Activated CD4-positive, alpha-beta T cell treated with anti-CD3 and anti-CD28 coated beads, Interleukin-10, Interleukin-2, amounts not matched to agents 100 ng/mL and 50 ng/mL, durations not matched to agents 16 hours and 8 hours (primary cell): ENCODE results near the gene SIRPA.

Source experiments
- DNase-seq: peaks from one replicate; pipeline ENCODE4 v3.0.0-alpha.2; 2020

Gene SIRPA

DNA sequence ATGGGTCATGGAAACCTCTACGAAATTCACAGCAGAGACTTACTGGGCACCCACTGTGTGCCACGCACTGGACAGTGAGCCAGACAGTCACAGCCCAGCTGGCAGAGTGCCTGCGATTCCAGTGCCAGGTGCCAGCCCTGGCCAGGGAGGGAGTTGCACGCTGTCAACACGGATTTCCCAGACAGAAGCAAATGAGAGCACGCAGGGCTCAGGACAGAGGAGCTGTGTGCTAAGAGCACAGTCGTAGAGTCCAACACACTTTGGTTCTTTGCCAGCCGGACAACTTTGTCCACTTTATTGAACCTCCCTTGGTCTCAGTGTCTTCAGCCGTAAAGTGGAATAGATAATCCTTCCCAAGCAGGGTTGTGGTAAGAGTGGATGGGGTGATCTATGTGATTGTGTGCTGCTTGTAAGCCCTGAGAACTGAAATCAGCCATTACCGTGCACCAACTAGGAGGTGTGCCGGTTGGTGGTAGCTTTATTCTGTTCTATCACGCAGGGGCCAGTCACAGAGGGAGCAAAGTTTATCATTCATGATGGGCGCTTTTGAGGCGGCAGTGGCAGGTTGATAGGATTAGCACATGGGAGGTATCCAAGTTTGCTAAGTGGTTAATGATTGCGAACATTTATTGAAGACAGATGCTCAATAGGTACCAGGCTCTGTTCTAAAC lies 40.6 kb downstream of the SIRPA start:
- no peak for DNase-seq

DNA sequence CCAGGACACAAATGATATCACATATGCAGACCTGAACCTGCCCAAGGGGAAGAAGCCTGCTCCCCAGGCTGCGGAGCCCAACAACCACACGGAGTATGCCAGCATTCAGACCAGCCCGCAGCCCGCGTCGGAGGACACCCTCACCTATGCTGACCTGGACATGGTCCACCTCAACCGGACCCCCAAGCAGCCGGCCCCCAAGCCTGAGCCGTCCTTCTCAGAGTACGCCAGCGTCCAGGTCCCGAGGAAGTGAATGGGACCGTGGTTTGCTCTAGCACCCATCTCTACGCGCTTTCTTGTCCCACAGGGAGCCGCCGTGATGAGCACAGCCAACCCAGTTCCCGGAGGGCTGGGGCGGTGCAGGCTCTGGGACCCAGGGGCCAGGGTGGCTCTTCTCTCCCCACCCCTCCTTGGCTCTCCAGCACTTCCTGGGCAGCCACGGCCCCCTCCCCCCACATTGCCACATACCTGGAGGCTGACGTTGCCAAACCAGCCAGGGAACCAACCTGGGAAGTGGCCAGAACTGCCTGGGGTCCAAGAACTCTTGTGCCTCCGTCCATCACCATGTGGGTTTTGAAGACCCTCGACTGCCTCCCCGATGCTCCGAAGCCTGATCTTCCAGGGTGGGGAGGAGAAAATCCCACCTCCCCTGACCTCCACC lies 42.2 kb downstream of the SIRPA start:
- no peak for DNase-seq

DNA sequence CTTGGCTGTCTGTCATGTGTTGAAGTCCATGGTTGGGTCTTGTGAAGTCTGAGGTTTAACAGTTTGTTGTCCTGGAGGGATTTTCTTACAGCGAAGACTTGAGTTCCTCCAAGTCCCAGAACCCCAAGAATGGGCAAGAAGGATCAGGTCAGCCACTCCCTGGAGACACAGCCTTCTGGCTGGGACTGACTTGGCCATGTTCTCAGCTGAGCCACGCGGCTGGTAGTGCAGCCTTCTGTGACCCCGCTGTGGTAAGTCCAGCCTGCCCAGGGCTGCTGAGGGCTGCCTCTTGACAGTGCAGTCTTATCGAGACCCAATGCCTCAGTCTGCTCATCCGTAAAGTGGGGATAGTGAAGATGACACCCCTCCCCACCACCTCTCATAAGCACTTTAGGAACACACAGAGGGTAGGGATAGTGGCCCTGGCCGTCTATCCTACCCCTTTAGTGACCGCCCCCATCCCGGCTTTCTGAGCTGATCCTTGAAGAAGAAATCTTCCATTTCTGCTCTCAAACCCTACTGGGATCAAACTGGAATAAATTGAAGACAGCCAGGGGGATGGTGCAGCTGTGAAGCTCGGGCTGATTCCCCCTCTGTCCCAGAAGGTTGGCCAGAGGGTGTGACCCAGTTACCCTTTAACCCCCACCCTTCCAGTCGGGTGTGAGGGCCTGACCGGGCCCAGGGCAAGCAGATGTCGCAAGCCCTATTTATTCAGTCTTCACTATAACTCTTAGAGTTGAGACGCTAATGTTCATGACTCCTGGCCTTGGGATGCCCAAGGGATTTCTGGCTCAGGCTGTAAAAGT lies 43.5 kb downstream of the SIRPA start:
- no peak for DNase-seq

DNA sequence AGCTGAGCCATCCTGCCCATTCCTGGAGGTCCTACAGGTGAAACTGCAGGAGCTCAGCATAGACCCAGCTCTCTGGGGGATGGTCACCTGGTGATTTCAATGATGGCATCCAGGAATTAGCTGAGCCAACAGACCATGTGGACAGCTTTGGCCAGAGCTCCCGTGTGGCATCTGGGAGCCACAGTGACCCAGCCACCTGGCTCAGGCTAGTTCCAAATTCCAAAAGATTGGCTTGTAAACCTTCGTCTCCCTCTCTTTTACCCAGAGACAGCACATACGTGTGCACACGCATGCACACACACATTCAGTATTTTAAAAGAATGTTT lies 44.0 kb downstream of the SIRPA start:
- no peak for DNase-seq

DNA sequence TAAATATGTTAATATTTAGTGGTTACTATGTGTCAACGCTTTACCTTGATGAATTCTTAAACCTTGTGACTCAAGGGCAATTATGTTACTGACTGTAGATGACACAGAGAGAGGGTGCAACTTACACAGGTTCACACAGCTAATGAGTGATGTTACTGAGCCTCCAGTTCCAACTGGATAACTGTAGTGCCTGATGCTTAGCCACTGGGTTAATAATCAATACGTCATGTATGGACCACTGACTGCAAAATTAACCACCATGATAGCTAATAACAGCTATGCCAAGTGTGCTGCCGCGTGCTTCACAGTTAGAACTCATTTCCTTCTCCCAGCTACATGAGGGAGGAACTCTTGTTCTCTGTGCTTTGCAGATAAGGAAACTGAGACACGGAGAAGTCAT lies 45.4 kb downstream of the SIRPA start:
- DNase-seq: no peak

DNA sequence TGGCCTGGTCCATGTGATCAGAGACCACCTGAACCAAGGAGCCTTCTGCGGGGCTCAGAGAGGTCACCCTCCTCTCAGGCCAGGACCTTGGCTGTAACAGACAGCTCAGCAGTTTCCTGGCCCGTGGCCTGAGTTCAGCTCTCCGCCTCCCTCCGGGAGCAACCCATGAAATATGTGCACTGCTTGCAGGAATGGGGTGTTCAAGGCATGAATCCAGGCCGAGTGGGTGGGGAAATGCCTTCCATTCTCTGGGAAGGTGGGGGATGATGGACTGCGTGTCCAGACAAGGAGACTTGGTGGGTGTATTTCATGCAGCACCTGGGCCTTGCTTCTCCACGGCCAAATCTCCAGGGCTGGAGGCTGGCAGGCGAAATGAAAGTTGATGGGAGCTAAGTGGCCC lies 46.0 kb downstream of the SIRPA start:
- DNase-seq: no peak

DNA sequence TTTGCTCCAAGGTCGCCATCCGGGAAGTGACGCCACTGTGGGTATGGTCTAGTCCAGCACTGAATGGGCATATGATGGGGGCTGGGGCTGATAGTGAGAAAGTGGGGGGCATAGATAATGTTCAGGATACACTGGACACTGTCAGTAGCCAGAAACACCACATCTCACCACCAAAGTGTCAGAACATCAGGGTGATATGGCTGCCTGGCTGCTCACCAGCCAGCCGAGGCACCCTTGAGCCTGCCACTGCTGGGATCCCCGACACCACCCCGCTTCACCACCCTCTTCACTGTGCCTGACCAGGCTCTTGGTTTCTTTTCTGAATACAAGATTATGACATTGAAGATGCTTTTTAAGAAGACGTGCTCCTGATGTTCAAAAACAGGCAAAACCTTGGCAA lies 46.9 kb downstream of the SIRPA start:
- no peak for DNase-seq

DNA sequence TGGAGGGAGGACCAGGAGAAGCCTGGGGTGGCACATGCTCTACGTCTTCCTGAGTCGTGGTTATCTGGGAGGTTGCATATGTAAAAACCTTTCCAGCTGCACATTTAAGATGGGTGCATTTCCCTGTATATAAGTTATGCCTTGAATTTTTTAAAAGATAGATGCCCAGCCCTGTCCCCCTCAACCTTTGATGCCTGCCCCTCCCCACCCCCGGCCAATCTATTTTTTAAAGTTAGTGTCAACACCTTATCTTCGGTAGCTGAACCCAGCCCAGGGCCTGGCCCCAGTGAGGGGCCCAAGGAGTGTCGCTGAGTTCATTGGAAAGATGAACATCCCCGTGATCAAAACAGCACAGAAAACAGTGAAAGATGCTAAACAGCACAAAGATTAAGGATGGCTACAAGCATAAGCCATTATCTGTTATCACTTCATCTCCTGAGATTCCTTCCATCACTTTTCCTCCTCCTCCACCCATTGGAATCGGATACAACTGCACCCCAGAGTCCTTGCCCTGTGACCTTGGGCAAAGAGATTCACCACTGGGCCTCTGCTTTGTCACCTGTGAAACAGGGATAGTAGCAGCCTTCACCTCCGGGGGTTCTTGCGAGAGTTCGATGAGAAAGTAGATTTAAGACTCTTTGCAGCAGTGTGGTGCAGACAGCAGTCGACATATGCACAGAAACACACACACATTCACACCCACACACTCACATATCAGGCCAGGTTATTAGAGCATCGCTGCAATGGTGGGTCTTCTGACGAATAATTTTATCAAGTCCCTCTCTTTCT lies 47.5 kb downstream of the SIRPA start:
- no peak for DNase-seq

DNA sequence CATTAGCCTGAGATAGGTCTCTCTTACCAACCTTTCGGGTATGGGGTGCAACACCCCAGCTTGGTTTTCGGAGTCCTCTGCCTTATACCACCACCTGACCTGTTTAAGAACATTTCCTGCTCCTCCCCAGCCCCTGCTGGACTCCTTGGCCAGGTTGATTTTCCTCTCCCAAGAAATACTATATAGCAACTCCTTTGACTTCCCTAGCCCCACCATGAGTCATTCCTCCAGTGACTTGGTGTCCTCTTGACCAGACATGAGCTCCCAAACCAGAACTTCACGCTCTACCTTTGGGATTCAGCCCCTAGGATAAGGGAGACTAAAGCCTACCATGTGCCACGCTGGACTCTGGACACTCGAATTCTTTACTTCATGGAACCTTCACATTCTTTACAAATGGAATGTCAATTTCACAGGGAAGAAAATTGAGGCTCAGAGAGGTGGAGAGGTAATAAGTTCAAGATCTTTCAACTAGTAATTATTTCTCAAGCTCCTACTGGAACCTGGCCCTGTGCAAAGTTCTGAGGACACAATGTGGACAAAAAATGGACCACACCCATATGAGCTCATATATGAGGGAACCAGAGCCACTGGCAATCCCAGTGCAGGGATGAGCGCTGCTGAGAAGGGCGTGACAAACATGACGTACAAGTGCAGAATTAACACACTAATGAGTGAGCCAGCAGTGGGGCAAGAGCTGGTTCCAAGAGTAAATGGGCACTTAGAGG lies 48.2 kb downstream of the SIRPA start:
- DNase-seq: no peak

DNA sequence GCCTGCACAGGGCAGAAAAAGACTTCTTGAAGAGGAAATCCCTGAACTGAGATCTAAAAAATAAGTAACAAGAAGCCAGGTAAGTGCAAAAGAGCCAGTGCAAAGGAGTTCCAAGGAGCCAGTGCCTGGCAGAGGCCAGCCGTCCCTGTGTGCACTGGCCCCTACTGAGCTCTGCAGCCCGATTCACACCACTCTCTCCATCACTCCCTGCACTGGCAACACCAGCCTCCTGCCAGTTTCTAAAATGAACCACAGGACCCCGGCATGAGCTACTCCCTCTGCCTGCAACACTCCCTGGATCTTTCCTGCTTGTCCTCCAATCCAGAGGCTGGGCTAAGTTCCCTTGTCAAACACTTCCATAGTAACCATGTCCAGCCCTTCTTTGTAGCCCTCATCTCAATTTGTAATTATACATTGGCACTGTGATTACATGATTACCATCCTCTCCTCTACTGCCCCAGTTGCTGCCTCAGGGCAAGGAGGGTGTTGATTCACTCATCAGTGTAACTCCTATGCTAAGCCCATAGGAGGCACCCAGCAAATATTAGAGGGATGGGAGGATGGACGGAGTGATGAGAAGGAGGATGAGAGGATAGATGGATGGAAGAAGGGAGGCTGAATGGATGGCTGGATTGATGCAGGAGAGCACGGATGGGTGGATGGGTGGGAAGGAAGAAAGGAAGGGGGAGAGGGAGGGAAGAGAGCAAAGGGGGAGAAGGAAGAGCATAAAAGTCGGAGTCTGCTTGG lies 49.3 kb downstream of the SIRPA start:
- no peak for DNase-seq

DNA sequence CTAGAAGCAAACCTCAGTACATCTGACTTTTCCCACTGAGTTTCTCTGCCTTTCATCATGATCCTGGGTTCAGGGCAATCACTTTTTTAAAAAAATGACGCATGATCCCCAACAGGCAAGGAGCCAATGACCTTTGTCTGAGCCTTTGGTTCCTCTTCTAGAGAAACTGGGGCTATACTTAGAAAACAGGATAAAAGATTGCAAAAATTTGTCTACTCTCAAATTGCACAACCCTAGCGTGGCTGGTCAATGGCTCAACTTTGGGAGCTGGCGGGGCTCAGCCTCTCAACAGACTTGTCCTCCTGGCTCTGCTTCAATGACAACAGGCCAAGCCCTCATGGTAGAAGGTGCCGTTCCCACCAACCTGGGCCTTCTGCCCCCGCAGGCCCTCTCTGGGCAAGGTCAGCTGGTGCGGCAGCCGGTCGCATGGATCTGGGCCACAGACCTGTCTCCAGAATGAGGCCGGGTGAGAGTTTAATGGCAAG lies 50.0 kb downstream of the SIRPA start:
- no peak for DNase-seq

DNA sequence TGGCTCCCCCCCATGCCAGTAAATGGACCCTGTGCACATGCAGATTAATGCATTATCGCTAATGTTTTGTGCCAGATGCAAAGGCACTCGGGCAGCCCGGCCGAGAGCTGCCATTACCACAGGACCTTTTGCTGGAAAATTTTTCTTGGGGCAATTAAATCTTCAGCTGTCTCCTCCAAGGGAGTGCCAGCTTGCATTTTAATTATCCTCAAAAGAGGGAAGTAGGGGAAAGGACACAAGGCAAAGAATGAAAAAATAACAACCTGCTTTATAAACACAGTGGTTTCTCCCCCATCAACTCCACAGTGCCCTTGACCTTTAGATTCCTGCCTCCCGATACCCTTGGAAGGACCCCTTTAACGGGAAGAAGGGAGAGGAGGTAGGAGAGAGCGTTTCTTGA lies 50.5 kb downstream of the SIRPA start:
- no peak for DNase-seq

DNA sequence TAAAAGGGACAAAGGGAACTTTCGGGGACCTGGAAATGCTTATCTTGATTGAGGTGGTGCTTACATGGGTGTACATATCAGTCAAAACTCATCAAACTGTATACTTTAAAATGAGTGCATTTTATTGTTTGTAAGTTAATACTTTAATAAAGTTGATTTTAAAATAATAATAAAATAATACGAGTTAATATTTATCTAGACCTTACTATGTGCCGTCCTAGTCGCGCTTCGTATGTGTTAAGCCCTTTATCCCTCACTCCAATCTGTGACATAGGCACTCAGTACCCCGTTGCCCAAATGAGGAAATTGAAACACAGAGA lies 51.2 kb downstream of the SIRPA start:
- no peak for DNase-seq

DNA sequence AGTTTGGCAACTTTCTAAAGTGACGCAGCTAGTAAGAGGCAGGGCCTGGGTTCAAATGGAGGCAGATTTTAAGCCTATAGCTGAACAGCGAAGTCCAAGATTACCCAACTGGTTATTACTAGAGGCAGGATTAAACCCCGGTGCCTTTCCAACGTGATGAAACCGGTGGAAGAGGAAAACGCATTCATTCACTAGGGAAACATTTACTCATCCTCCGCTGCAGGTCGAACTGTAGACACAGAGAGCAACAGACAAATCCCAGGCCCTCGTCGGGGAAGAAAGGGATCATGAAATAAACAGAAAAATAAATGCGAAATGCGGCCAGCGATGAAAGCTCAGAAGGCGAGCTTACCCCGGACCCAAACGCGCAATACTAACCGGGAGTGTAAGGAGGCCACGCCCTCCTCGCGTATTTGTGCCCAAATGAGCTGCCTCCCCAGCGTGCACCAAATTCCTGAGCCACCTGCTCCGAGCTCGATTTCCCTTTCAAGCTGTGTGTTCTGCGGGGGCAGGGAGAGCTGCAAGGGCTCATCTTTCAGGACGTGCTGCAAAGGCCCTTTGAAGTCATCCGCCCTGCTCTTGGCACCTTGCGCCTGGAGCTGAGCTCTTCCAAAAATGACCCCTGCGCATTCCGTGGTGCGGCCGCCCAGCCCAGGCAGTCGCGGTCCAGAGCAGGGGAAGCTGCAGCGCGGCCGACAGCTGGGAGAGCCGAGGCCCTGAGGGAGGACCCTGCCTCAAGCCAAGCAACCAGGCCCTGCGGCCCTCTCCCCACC lies 51.7 kb downstream of the SIRPA start:
- no peak for DNase-seq

DNA sequence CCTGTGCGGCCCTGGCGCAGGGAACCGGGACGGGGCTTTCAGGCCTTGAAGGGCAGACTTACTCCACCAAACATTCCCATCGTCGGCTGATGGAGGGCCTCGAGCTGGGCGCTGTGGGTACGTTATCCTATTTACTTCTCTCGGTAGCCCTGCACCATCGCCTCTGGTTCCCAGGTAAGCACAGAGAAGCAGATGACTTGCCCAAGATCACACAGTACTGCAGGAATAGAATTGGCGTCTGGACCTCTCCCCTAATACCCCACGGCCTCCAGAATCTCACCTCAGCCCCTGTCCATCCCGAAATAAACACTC lies 52.3 kb downstream of the SIRPA start:
- DNase-seq: no peak

DNA sequence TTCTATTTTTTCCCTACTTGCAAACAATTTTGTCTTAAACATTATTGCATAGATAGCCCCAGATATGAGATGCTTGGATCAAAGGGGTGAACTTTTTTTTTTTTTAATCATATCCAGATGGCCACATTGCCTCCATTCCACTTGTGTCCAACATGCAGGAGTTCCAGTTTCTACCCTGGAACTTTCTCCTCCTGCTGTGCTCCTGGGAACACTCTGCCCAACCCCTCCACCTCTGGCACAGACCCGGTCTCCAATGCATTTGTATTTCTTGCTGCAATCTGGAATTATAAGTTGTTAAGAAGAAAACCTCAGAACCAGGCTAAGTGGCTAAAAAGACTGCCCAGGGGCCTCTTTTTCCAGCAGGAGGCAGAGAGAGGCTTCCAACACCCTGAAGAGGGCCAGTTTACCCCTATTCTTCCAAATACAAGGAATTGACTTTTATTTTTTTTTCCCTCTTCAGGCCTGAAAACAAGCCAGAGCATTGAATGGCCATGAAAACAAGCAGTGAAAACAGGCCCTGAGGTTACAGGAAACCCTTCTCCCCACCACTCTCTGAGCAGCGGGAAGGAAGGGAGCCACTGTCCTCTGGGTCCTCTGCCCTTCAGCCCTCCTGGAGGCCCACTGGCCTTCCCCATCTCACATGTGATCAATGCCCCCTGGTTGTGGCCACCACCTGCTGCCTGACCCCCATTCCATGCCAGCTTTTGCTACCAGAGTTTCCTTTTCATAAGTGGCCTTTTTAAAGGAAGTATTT lies 54.3 kb downstream of the SIRPA start:
- DNase-seq: no peak

DNA sequence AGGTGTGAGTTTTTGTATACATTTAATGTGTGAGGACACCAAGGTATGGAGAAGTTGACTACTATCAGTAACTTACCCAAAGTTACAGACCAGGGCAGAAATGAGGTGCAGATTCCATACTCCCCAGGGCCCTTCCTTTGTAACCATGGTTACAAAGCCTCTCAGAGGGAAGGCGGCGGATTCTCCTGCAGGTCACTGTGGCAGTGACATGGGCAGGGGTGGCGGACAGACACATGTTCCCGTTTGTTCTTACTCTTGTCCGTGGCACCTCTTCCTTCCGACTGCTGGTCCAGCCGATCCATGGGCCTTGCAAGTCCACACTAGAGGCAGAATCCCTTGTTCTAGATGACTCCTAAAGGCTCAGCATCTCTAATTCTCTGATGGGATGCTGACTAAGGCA lies 55.6 kb downstream of the SIRPA start:
- DNase-seq: no peak

DNA sequence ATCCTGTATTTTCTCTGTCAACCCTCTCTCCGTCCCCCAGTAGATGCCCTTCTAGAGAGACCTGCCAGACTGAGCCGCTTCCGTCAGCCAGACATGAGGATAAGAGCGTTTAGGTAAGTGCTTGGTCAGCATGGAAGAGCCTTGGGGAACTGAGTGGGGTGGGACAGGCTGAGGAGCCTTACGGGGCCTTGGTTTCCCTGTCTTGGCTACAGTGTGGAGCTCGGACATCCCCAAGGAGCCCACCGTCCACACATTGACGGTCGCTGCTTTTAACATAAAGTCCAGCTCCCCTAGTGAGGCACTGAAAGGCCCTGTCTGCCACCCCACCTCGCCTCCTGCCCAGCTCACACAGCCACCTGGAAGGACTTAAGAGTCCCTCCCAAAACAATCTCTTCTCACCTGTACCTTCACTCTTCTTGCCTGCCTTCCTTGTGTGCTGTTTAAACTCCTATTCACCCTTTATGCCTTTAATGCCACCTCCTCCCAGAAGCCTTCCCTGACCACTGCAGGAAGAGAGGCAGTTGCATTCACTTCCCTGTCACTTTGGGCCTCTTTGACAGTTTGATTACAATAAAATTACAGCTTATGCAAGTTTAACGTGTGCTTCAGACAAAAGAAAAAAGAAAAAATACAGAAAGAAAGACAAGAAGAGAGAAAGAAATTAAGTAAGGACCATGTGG lies 56.4 kb downstream of the SIRPA start:
- no peak for DNase-seq

DNA sequence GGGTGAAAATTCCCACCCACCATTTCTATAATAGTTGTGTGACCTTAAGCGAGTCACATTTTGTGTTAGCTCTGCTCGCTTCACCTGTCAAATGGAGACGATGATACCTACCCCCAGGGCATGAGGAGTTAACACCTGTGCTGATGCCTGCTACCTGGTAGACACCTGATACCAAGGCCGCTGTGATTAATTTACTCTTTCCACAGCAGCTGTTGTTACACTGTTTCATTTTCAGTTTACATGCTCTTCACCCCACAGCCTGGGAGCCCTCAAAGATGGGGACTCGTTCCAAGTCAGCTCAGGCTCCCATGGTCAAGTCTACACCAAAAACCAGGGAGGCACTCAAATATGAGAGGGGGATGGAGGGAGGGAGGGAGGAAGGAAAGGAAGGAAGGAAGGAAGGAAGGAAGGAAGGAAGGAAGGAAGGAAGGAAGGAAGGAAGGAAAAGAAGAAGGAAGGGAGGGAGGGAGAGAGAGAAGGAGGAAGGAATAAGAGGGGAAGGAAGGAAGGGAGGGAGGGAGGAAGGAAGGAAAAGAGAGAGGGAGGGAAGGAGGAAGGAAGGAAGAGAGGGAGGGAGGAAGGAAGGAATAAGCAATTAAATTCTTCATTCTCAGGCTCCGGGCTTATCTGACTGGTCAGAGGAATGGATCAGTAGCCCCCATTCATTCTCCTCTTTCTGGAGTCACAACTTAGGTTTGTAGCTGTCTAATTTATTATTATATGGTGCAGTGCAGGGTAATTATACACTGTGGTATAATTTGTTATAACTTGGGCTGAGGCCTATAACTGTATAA lies 57.7 kb downstream of the SIRPA start:
- no peak for DNase-seq
